ENCODE measurements around the gene NEDD9.

The NEDD9 gene

DNA sequence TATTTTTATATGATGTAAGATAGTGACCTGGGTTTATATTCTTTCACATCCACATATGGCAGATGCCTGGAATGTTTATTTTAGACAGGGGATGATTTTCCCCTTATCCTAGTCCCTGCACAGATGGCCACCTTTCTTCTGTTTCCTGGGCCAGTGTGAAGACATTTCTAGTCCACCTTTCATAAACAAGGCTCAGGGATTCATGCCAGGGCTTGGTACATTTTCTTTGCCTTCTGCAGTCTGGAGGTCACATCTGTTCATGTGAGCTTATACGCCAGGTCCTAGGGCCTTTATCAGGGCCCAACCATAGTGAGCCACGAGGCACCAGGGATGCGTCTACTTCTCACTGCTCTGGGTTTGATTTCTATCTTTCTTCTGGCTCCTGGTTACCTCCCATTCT is 82.9 kb downstream of the NEDD9 start:
- no peak for TF ChIP-seq CTCF (IDR thresholded peaks at IDR 0.05; ENCODE audit: low read depth, low read length)
- no peak for DNase-seq (ENCODE audit: low read depth in 2 of 2)
- H3K4me3 ChIP-seq (replicated peaks in 1 of 2; ENCODE audit: low read depth in 2 of 2, low read length in 2 of 2) = no peak overlapping the region

- no peak overlapping the region for H3K4me3 ChIP-seq (replicated peaks in 1 of 2; ENCODE audit: low read depth in 2 of 2, low read length in 2 of 2)
- no peak for TF ChIP-seq CTCF (IDR thresholded peaks at IDR 0.05; ENCODE audit: low read depth, low read length)
- no peak for DNase-seq (ENCODE audit: low read depth in 2 of 2)
Observed at GRCh38 chr6:11146117-11146826, 86.2 kb downstream of the NEDD9 start.

DNA sequence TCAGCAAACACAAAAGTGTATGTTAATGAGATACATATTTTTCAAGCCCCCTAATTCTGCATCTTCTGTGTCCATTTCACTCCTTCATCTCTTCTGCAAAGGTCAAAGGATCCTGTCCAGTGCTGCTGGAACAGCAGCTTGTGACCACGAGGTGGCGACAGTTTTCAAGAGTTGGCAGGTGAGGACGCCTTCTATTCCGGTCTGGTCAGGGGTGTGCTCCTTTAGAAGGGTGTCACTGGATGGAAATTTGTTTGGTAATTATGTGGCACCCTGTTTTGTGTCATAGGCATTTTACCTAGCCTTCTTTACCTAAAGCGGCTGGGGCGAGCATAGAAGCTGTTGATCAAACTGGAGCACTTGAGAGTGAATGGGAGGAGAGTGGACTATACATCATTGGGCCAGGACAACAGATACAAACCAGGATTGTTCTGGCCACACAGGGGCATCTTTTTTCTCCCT is 88.0 kb downstream of the NEDD9 start:
- TF ChIP-seq CTCF (IDR thresholded peaks at IDR 0.05; ENCODE audit: low read depth, low read length) = peak; percentile 94
- H3K4me3 ChIP-seq (replicated peaks in 1 of 2; ENCODE audit: low read depth in 2 of 2, low read length in 2 of 2) = no peak overlapping the region
- DNase-seq (ENCODE audit: low read depth in 2 of 2) = peak; percentile 80 to 88

DNA sequence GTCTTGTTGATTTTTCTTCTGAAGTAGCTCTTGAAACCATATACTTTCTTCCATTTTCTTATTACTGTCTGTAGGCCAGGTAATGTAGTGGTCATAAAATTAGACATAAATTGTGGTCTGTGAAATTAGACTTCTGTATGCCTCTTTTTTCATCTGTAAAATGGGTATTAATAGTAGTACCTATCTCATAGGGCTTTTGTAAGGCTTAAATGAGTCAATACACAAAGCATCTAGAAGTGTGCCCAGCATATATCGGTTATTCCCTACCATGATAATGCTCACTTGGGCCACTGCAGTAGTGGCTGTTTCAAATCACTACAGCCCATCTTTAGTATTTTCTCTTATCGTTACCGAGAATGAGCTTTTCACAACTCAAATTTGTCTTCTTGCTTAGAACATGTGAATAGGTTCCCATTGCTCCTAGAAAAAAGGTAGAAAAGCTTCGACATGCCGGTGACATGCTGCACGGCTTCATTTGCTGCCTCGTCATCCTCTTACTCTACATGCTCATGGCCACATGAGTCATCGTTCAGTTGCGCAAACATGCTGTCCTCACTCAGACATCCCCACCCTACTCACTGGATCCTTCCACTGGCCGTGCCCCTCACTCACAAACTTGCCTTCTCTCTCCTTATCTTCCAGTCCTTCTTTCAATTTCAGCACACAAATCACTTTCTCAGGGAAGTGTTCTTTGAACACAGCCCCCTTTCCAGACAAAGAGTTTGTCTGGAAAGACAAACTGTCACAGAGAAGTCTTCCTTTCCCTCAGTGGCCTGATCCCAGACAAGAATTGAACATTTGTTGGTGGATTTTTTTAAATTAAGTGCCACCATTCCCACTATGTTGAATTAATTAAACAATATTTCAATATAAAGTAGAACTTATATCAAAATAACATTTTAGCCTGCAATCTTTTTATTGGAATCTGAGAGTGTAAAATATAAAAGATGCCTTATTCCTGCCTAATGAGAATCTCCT is 88.8 kb downstream of the NEDD9 start:
- DNase-seq (ENCODE audit: low read depth in 2 of 2) = peak; percentile 88 to 97
- no peak for TF ChIP-seq CTCF (IDR thresholded peaks at IDR 0.05; ENCODE audit: low read depth, low read length)
- H3K4me3 ChIP-seq (replicated peaks in 1 of 2; ENCODE audit: low read depth in 2 of 2, low read length in 2 of 2) = no peak overlapping the region

DNA sequence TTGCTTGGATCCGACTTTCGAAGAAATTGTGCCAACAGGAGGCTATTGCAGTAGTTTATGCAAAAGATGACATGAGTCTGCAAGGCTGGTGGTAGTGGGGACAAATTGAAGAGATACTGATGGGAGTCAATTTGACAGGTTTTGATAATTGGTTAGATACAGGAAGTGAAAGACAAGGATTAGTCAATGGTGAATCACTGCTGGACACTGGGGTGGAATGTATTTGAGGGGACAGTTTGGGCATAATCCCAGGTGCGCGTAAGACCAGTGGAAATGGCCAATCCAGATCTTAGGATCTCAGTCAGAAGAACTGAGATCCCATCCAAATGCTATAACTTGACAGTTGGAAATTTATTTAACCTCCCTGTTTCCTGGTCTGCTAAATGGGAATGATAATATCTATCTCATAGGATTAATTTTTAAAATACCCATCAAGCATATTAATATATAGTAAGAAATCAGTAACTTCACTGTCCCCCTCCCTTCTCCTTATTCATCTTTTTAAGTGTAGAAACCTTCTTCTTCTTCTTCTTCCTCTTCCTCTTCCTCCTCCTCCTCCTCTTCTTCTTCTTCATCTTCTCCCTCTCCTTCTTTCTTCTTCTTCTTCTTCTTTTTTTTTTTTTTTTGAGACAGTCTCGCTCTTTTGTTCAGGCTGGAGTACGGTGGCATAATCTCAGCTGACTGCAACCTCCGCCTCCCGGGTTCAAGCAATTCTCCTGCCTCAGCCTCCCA is 90.0 kb downstream of the NEDD9 start:
- no peak for TF ChIP-seq CTCF (IDR thresholded peaks at IDR 0.05; ENCODE audit: low read depth, low read length)
- DNase-seq (ENCODE audit: low read depth in 2 of 2) = no peak
- no peak overlapping the region for H3K4me3 ChIP-seq (replicated peaks in 1 of 2; ENCODE audit: low read depth in 2 of 2, low read length in 2 of 2)

GRCh38 chr6:11141295-11141694 is 91.2 kb downstream of the NEDD9 start:
- no peak for TF ChIP-seq CTCF (IDR thresholded peaks at IDR 0.05; ENCODE audit: low read depth, low read length)
- DNase-seq (ENCODE audit: low read depth in 2 of 2) = no peak

More at GRCh38 chr6:11141295-11141694, 91.2 kb downstream of the NEDD9 start:
- H3K4me3 ChIP-seq (replicated peaks in 1 of 2; ENCODE audit: low read depth in 2 of 2, low read length in 2 of 2) = no peak overlapping the region
